Suprapubic skin (tissue), 4 donors: ENCODE data around the gene RUNX3. TPM values are rescaled to one million over a fixed set of nuclear protein-coding genes. Genes with fewer than 3 reads are reported as not detected.

Experiments
- DNase-seq, 2 donors: peaks; one replicate each; pipeline ENCODE4 v3.0.0-alpha.2; 2019; ENCODE audit warnings: low spot score in 2 of 2
- H3K27ac ChIP-seq: fragments of 200-600 bp; sonication (generic); one replicate; pipeline ENCODE4 v1.5.1; 2019
- H3K27me3 ChIP-seq: fragments of 200-600 bp; sonication (generic); one replicate; pipeline ENCODE4 v1.5.1; 2019
- H3K36me3 ChIP-seq: fragments of 200-600 bp; sonication (generic); one replicate; pipeline ENCODE4 v1.5.1; 2019
- H3K4me1 ChIP-seq: fragments of 200-600 bp; sonication (generic); one replicate; pipeline ENCODE4 v1.5.1; 2019
- H3K4me3 ChIP-seq: fragments of 200-600 bp; sonication (generic); one replicate; pipeline ENCODE4 v1.5.1; 2019; ENCODE audit warnings: mild to moderate bottlenecking
- H3K9me3 ChIP-seq: fragments of 200-600 bp; sonication (generic); one replicate; pipeline ENCODE4 v1.5.1; 2019
- CTCF ChIP-seq, 2 donors: fragments of 200-600 bp in 1 of 2; fragments of 450-650 bp in 1 of 2; sonication (generic) in 1 of 2; IDR thresholded peaks; one replicate each; pipeline ENCODE4 v1.5.1; 2016 to 2019; ENCODE audit warnings: antibody characterized with exemption in 2 of 2, mild to moderate bottlenecking in 1 of 2, moderate library complexity in 1 of 2
- EP300 ChIP-seq: sonication (generic); formaldehyde crosslinking; IDR thresholded peaks from one replicate; pipeline ENCODE4 v1.6.1; 2017; ENCODE audit warnings: antibody characterized with exemption
- POLR2A ChIP-seq, 2 donors: fragments of 450-650 bp; IDR thresholded peaks; one replicate each; pipeline ENCODE4 v1.6.1; 2017; ENCODE audit warnings: antibody characterized with exemption in 2 of 2, mild to moderate bottlenecking in 2 of 2, moderate library complexity in 2 of 2
- POLR2AphosphoS5 ChIP-seq, 3 donors: sonication (generic); formaldehyde crosslinking; IDR thresholded peaks; one replicate each; pipeline ENCODE4 v1.6.1; 2017; ENCODE audit warnings: antibody characterized with exemption in 3 of 3
- WGBS: methylation state at CpG from one replicate; pipeline ENCODE4 v1.1.5; 2018; 5-methylcytosine and 5-hydroxymethylcytosine counted together
- total RNA-seq, 4 donors: library from RNA; depleted of rRNA; stranded (reverse); fragments of >200 nt; gene quantifications; one replicate each; pipeline ENCODE4 v1.1.0, GENCODE V29; 2016

RUNX3 gene
- total RNA-seq, 4 donors from 2014 or later: 7.9 to 18.7 (median 13.8) TPM

- no peak overlapping the region for H3K27ac ChIP-seq
- peaks cover 11% of the 10 kb centered on the region for H3K4me1 ChIP-seq
- no peak for TF ChIP-seq POLR2A (IDR thresholded peaks at IDR 0.05)
- TF ChIP-seq EP300: no peak
- no peak for TF ChIP-seq CTCF (IDR thresholded peaks at IDR 0.05)
- no peaks in the 10 kb centered on the region for H3K36me3 ChIP-seq
- WGBS: 80% methylated on average over 10 of the region's 17 CpGs
- peak; percentile 32 to 73 for DNase-seq
- H3K9me3 ChIP-seq: peaks cover under 1% of the 10 kb centered on the region
- H3K4me3 ChIP-seq: no peak overlapping the region
- peaks cover 20% of the 10 kb centered on the region for H3K27me3 ChIP-seq
Measured at GRCh38 chr1:24897263-24898151, 32.6 kb downstream of the RUNX3 start.

GRCh38 chr1:24896596-24897262 is 33.3 kb downstream of the RUNX3 start:
- Histone ChIP-seq H3K4me3 (no peak overlapping the region), H3K27ac (no peak overlapping the region), H3K9me3 (peaks cover 5% of the 10 kb centered on the region), H3K27me3 (peaks cover 16% of the 10 kb centered on the region), H3K4me1 (peaks cover 11% of the 10 kb centered on the region), H3K36me3 (no peaks in the 10 kb centered on the region)
- TF ChIP-seq POLR2A (IDR thresholded peaks at IDR 0.05) (no peak), EP300 (no peak), CTCF (IDR thresholded peaks at IDR 0.05) (no peak), POLR2AphosphoS5 (IDR thresholded peaks at IDR 0.05) (no peak)
- DNase-seq: peak; percentile 60 to 82
- 64% methylated on average over 8 of the region's 14 CpGs for WGBS

GRCh38 chr1:24896176-24896575 is 33.9 kb downstream of the RUNX3 start:
- WGBS: 90% methylated on average over 6 of the region's 6 CpGs
- no peaks in the 10 kb centered on the region for H3K36me3 ChIP-seq
- no peak overlapping the region for H3K4me3 ChIP-seq
- no peak overlapping the region for H3K27ac ChIP-seq
- DNase-seq: peak in 1 of 2 donors; percentile 56
- peaks cover 5% of the 10 kb centered on the region for H3K9me3 ChIP-seq
- peaks cover 11% of the 10 kb centered on the region for H3K4me1 ChIP-seq
- peaks cover 11% of the 10 kb centered on the region for H3K27me3 ChIP-seq
- no peak for TF ChIP-seq CTCF (IDR thresholded peaks at IDR 0.05)
- TF ChIP-seq POLR2A (IDR thresholded peaks at IDR 0.05): no peak
- no peak for TF ChIP-seq EP300
- TF ChIP-seq POLR2AphosphoS5 (IDR thresholded peaks at IDR 0.05): no peak

- no peak overlapping the region for H3K4me3 ChIP-seq
- TF ChIP-seq CTCF (IDR thresholded peaks at IDR 0.05) (no peak), EP300 (no peak), POLR2AphosphoS5 (IDR thresholded peaks at IDR 0.05) (no peak), POLR2A (IDR thresholded peaks at IDR 0.05) (no peak)
- H3K4me1 ChIP-seq: peaks cover 11% of the 10 kb centered on the region
- H3K27me3 ChIP-seq: peaks cover 7% of the 10 kb centered on the region
- WGBS: 83% methylated on average over 4 of the region's 4 CpGs
- H3K27ac ChIP-seq: no peak overlapping the region
- H3K9me3 ChIP-seq: peaks cover 5% of the 10 kb centered on the region
- no peaks in the 10 kb centered on the region for H3K36me3 ChIP-seq
- no peak for DNase-seq
Measured at GRCh38 chr1:24895511-24895910, 34.6 kb downstream of the RUNX3 start.

GRCh38 chr1:24894002-24894401 is 36.1 kb downstream of the RUNX3 start:
- no peaks in the 10 kb centered on the region for H3K36me3 ChIP-seq
- 83% methylated on average over 8 of the region's 8 CpGs for WGBS
- peaks cover 5% of the 10 kb centered on the region for H3K9me3 ChIP-seq
- H3K4me1 ChIP-seq: peaks cover 11% of the 10 kb centered on the region
- TF ChIP-seq EP300 (no peak), POLR2AphosphoS5 (IDR thresholded peaks at IDR 0.05) (no peak), CTCF (IDR thresholded peaks at IDR 0.05) (no peak), POLR2A (IDR thresholded peaks at IDR 0.05) (no peak)
- peak; percentile 7 to 66 for DNase-seq
- H3K4me3 ChIP-seq: no peak overlapping the region
- no peak overlapping the region for H3K27ac ChIP-seq
- peaks cover 3% of the 10 kb centered on the region for H3K27me3 ChIP-seq
